Measurements from ENCODE around the gene ZNF132. TPM values are rescaled to one million over a fixed set of nuclear protein-coding genes. Genes with fewer than 3 reads are reported as not detected.
"Not testable (repeated sequence)": the region's sequence is repeated elsewhere in the genome, so short reads cannot be mapped to it uniquely, and the experiment has no call there.

ZNF132 gene
- total RNA-seq, 1 experiment from 2014 or later, result not detected

DNA sequence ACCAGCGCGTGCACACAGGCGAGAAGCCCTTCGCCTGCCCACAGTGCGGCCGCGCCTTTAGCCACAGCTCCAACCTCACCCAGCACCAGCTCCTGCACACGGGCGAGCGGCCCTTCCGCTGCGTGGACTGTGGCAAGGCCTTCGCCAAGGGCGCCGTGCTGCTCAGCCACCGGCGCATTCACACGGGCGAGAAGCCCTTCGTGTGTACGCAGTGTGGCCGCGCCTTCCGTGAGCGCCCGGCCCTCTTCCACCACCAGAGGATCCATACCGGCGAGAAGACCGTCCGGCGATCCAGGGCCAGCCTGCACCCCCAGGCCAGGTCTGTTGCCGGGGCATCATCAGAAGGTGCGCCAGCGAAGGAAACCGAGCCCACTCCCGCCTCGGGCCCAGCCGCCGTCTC, 31.8 kb upstream of the ZNF132 start:
- no peak for DNase-seq
- H3K9me2 ChIP-seq (replicated peaks; ENCODE audit: insufficient read depth, low read length), result no peaks in the 10 kb centered on the region
- no peaks in the 10 kb centered on the region for H3K9me3 ChIP-seq (ENCODE audit: low read length)
- no peaks in the 10 kb centered on the region for H3K27me3 ChIP-seq (ENCODE audit: low read length)
- peaks cover 8% of the 10 kb centered on the region; the same call in 1 of the 2 replicates for H3K36me3 ChIP-seq (ENCODE audit: insufficient read depth, low read length)
- no peak overlapping the region for H3K4me3 ChIP-seq (ENCODE audit: low read length)
- no peak overlapping the region for H3K9ac ChIP-seq (ENCODE audit: low read length)
- no peak overlapping the region for H3K4me2 ChIP-seq (ENCODE audit: low read depth, low read length, poor library complexity, severe bottlenecking)
- H3K27ac ChIP-seq (ENCODE audit: low read length), result no peak overlapping the region
- peaks cover 25% of the 10 kb centered on the region for H3K79me2 ChIP-seq (ENCODE audit: low read length)
- no peak overlapping the region for H2AFZ ChIP-seq (ENCODE audit: low read length)
- peaks cover 8% of the 10 kb centered on the region; the same call in 1 of the 2 replicates for H4K20me1 ChIP-seq (ENCODE audit: insufficient read depth, low read depth, low read length)
- peaks cover 26% of the 10 kb centered on the region for H3K4me1 ChIP-seq (ENCODE audit: low read length)

DNA sequence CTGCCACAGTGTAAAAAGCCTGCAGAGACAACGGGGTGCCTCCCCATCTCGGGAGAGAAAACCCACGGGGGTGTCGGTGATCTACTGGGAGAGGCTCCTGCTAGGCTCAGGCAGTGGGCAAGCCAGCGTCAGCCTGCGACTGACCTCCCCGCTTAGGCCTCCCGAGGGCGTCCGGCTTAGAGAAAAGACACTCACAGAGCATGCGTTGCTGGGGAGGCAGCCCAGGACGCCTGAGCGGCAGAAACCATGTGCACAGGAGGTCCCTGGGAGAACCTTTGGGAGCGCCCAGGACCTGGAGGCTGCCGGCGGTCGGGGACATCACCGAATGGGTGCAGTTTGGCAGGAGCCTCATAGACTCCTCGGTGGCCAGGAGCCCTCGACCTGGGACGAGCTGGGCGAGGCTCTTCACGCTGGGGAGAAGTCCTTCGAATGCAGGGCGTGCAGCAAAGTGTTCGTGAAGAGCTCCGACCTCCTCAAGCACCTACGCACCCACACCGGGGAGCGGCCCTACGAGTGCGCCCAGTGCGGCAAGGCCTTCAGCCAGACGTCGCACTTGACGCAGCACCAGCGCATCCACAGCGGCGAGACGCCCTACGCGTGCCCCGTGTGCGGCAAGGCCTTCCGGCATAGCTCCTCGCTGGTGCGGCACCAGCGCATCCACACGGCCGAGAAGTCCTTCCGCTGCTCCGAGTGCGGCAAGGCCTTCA, 31.0 kb upstream of the ZNF132 start:
- H3K9me2 ChIP-seq (replicated peaks; ENCODE audit: insufficient read depth, low read length), result not testable (repeated sequence)
- peaks cover 27% of the 10 kb centered on the region for H3K4me1 ChIP-seq (ENCODE audit: low read length)

DNA sequence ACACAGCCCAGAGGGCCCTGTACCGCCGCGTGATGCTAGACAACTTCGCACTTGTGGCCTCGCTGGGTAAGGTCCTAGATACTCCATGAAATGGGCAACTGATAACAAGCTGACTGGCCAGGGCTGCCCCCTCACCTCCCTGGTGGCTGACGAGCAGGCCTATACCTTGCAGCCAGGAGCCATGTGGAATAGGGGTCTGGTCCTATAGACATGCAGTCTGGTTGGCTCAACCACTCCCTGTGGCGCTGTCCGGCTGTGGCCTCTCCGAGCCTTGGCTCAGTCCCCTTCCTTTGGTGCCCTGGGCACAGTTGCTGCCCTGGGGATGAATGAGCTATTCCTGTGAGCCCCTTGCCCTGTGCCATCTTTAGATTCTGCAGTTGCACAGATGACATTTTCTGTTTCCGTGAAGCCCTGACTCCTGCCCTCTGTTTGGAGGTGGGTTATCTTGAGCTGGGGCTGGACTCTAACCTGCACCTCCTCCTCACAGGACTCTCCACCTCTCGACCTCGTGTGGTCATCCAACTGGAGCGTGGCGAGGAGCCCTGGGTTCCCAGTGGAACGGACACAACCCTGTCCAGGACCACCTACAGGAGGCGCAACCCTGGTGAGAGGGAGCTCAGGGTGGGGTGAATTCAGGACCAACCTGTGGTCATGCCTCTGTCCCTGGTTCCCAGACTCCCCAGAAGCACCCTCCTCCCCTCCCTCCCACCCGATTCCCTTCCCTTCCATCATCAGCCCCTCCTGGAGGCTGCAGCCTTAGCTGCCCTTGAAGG, 29.5 kb upstream of the ZNF132 start:
- no peak overlapping the region for H3K27ac ChIP-seq (ENCODE audit: low read length)
- H3K4me2 ChIP-seq (ENCODE audit: low read depth, low read length, poor library complexity, severe bottlenecking), result no peak overlapping the region
- peaks cover 8% of the 10 kb centered on the region; the same call in 1 of the 2 replicates for H4K20me1 ChIP-seq (ENCODE audit: insufficient read depth, low read depth, low read length)
- peaks cover 8% of the 10 kb centered on the region; the same call in 1 of the 2 replicates for H3K36me3 ChIP-seq (ENCODE audit: insufficient read depth, low read length)
- H2AFZ ChIP-seq (ENCODE audit: low read length), result no peak overlapping the region
- H3K4me3 ChIP-seq (ENCODE audit: low read length), result no peak overlapping the region
- H3K79me2 ChIP-seq (ENCODE audit: low read length), result peaks cover 25% of the 10 kb centered on the region
- H3K9me2 ChIP-seq (replicated peaks; ENCODE audit: insufficient read depth, low read length), result no peaks in the 10 kb centered on the region
- no peak overlapping the region for H3K9ac ChIP-seq (ENCODE audit: low read length)
- H3K27me3 ChIP-seq (ENCODE audit: low read length), result no peaks in the 10 kb centered on the region
- no peak for DNase-seq
- peaks cover 21% of the 10 kb centered on the region for H3K4me1 ChIP-seq (ENCODE audit: low read length)
- no peaks in the 10 kb centered on the region for H3K9me3 ChIP-seq (ENCODE audit: low read length)

More for the DNA sequence above, 31.0 kb upstream of the ZNF132 start:
- not testable (repeated sequence) for H3K9ac ChIP-seq (ENCODE audit: low read length); DNase-seq; H2AFZ ChIP-seq (ENCODE audit: low read length); H3K4me3 ChIP-seq (ENCODE audit: low read length); H3K36me3 ChIP-seq (ENCODE audit: insufficient read depth, low read length); H3K4me2 ChIP-seq (ENCODE audit: low read depth, low read length, poor library complexity, severe bottlenecking); H3K27me3 ChIP-seq (ENCODE audit: low read length); H4K20me1 ChIP-seq (ENCODE audit: insufficient read depth, low read depth, low read length); H3K27ac ChIP-seq (ENCODE audit: low read length); H3K9me3 ChIP-seq (ENCODE audit: low read length)
- H3K79me2 ChIP-seq (ENCODE audit: low read length), result peaks cover 25% of the 10 kb centered on the region

DNA sequence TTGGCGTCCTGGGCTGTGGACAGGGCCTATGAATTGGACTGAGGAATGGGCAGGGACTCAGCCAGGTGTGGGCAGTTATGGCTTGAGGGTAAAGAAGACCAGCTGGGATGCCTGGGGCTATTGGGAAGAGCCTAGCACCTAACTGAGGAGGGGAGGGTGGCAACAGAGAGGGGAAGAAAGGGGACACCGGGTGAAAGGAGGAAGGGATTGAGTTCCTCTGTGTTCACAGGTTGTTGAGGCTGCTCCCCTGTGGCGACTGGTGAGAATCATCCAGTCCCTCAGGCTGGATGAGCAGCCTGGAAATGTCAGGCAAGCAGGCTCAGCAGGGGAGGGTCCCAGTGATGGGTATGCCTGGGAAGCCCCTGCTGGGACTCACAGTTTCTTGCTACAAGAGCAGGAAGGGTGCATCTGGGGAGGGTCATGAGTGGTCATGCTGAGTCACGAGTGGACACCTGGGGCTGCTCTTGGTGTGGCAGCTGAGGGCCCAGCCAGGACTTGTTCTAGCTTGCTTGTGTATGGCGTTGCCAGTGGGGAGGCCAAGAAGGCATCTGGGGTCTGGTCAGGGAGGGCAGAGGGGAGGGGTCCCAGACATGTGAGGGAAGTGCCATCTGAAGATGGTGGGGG, 28.4 kb upstream of the ZNF132 start:
- peak overlapping the region; percentile 83 for H3K9ac ChIP-seq (ENCODE audit: low read length)

DNA sequence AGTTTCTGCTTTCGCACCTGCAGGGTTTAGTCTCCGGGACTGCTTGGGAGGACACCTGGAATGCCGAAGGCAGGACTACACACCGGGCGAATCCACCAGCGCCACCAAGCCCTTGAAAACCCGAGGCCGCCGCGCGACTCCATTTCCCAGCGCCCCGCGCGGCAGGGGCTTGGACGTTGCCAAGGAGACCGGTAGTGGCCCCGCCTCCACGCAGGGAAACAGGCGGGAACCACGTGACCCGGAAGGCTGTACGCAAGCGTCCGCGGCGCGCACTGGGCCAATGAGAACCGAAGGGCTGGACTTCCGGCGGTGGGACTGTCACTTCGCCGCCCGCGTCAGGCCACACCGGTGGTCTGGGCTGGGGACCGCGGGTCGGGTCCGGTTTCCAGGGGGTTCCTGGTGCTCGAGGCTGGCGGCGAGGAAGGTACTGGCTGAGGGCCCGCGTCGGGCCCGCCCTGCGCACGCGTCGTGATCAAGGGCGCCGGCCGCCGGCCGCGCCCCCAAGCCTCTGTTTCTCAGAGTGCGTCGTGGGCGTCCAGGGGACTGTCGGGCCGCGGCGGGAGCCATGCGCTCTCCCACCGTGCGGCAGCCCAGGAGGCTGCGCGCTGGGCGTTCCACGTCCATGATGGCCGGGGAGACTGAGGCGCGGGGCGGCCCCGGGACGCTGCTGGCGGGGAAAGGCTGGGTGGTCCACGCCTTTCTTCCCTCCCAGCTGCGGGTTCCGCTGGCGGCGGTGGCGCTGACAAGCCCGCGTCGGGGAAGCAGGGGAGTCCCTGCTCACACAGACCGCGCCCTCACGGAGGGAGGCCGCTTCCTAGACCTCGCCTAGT, 27.0 kb upstream of the ZNF132 start, which contains the start of gene ZNF324:
Gene ZNF324, plus strand, starts transcription at position 321 of the 830 bp plus-strand sequence. CDS start 2,106 bp downstream, outside the sequence.
- peaks cover 21% of the 10 kb centered on the region for H3K4me1 ChIP-seq (ENCODE audit: low read length)
- peak within 1 kb of the TSS; percentile 77 for H3K4me3 ChIP-seq (ENCODE audit: low read length)
- no peaks in the 10 kb centered on the region for H3K9me2 ChIP-seq (replicated peaks; ENCODE audit: insufficient read depth, low read length)
- H4K20me1 ChIP-seq (ENCODE audit: insufficient read depth, low read depth, low read length), result peaks cover 8% of the 10 kb centered on the region; the same call in 1 of the 2 replicates
- no peaks in the 10 kb centered on the region for H3K27me3 ChIP-seq (ENCODE audit: low read length)
- no peaks in the 10 kb centered on the region for H3K9me3 ChIP-seq (ENCODE audit: low read length)
- peak within 1 kb of the TSS; percentile 83 for H3K9ac ChIP-seq (ENCODE audit: low read length)
- H2AFZ ChIP-seq (ENCODE audit: low read length), result peak within 1 kb of the TSS; percentile 89
- peak; percentile 100 for DNase-seq
- no peaks in the 10 kb centered on the region; the same call in 1 of the 2 replicates for H3K36me3 ChIP-seq (ENCODE audit: insufficient read depth, low read length)
- H3K27ac ChIP-seq (ENCODE audit: low read length), result no peak within 1 kb of the TSS
- peaks cover 25% of the 10 kb centered on the region for H3K79me2 ChIP-seq (ENCODE audit: low read length)
- H3K4me2 ChIP-seq (ENCODE audit: low read depth, low read length, poor library complexity, severe bottlenecking), result peak within 1 kb of the TSS; percentile 83

More for the DNA sequence above, 28.4 kb upstream of the ZNF132 start:
- Histone ChIP-seq H3K9me2 (replicated peaks; ENCODE audit: insufficient read depth, low read length) (no peaks in the 10 kb centered on the region), H3K4me3 (ENCODE audit: low read length) (peak overlapping the region; percentile 77), H4K20me1 (ENCODE audit: insufficient read depth, low read depth, low read length) (peaks cover 8% of the 10 kb centered on the region; the same call in 1 of the 2 replicates), H3K27ac (ENCODE audit: low read length) (no peak overlapping the region), H3K27me3 (ENCODE audit: low read length) (no peaks in the 10 kb centered on the region), H3K36me3 (ENCODE audit: insufficient read depth, low read length) (peaks cover 8% of the 10 kb centered on the region; the same call in 1 of the 2 replicates), H3K9me3 (ENCODE audit: low read length) (no peaks in the 10 kb centered on the region), H3K79me2 (ENCODE audit: low read length) (peaks cover 25% of the 10 kb centered on the region), H2AFZ (ENCODE audit: low read length) (no peak overlapping the region), H3K4me1 (ENCODE audit: low read length) (peaks cover 21% of the 10 kb centered on the region), H3K4me2 (ENCODE audit: low read depth, low read length, poor library complexity, severe bottlenecking) (peak overlapping the region; percentile 83)
- DNase-seq, result no peak

DNA sequence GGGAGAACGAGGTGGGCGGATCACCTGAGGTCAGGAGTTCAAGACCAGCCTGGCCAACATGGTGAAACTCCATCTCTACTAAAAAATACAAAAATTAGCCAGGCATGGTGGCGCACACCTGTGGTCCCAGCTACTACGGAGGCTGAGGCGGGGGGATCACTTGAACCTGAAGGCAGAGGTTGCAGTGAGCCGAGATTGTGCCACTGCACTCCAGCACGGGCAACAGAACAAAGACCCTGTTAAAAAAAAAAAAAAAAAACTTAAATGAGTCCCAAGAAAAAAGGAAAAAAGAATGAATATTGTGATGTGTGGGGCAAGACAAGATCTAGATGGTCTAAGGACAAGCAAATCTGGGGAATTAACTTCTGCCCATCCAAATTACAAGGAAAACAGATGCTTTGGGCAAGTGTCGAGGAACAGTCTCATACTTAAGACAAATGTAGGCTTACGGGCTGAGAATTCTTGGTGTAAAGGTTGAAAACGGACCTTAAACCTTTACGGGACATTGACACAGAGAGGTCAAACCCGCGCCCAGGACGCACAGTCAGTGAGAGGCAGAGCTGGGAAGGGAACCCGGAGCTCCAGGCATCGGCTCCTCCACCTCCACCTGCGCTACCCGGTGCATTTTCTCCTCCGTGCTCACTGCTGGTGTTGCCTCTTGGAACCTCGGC, 26.3 kb upstream of the ZNF132 start:
- peaks cover 21% of the 10 kb centered on the region for H3K4me1 ChIP-seq (ENCODE audit: low read length)
- no peak overlapping the region for H3K27ac ChIP-seq (ENCODE audit: low read length)
- H3K9me3 ChIP-seq (ENCODE audit: low read length), result no peaks in the 10 kb centered on the region
- DNase-seq, result no peak
- H3K79me2 ChIP-seq (ENCODE audit: low read length), result peaks cover 25% of the 10 kb centered on the region
- no peaks in the 10 kb centered on the region for H3K27me3 ChIP-seq (ENCODE audit: low read length)
- peak overlapping the region; percentile 77 for H3K4me3 ChIP-seq (ENCODE audit: low read length)
- H2AFZ ChIP-seq (ENCODE audit: low read length), result peak overlapping the region; percentile 89
- peak overlapping the region; percentile 64 for H3K9ac ChIP-seq (ENCODE audit: low read length)
- no peaks in the 10 kb centered on the region for H3K9me2 ChIP-seq (replicated peaks; ENCODE audit: insufficient read depth, low read length)
- H3K36me3 ChIP-seq (ENCODE audit: insufficient read depth, low read length), result no peaks in the 10 kb centered on the region; the same call in 1 of the 2 replicates
- peak overlapping the region; percentile 83 for H3K4me2 ChIP-seq (ENCODE audit: low read depth, low read length, poor library complexity, severe bottlenecking)
- H4K20me1 ChIP-seq (ENCODE audit: insufficient read depth, low read depth, low read length), result peaks cover 8% of the 10 kb centered on the region; the same call in 1 of the 2 replicates

GRCh38 chr19:58460039-58460438, 20.1 kb upstream of the ZNF132 start:
- Histone ChIP-seq H3K27ac (ENCODE audit: low read length) (no peak overlapping the region), H3K4me1 (ENCODE audit: low read length) (peaks cover 7% of the 10 kb centered on the region; the same call in 1 of the 2 replicates), H3K9me3 (ENCODE audit: low read length) (no peaks in the 10 kb centered on the region), H3K36me3 (ENCODE audit: insufficient read depth, low read length) (peaks cover 4% of the 10 kb centered on the region; the same call in 1 of the 2 replicates), H2AFZ (ENCODE audit: low read length) (no peak overlapping the region), H3K79me2 (ENCODE audit: low read length) (no peaks in the 10 kb centered on the region), H3K27me3 (ENCODE audit: low read length) (no peaks in the 10 kb centered on the region), H3K9ac (ENCODE audit: low read length) (no peak overlapping the region), H3K4me2 (ENCODE audit: low read depth, low read length, poor library complexity, severe bottlenecking) (no peak overlapping the region), H4K20me1 (ENCODE audit: insufficient read depth, low read depth, low read length) (no peaks in the 10 kb centered on the region), H3K4me3 (ENCODE audit: low read length) (no peak overlapping the region), H3K9me2 (replicated peaks; ENCODE audit: insufficient read depth, low read length) (no peaks in the 10 kb centered on the region)
- no peak for DNase-seq
